K562 (cell line): Measurements from ENCODE around the gene CCDC136. TPM values are rescaled to one million over a fixed set of nuclear protein-coding genes. Genes with fewer than 3 reads are reported as not detected.

Experiments
- BACH1 ChIP-seq: fragments of 200-800 bp; sonication (Bioruptor generic); IDR thresholded peaks from 2 replicates; pipeline ENCODE4 v1.6.1; 2016; ENCODE audit warnings: missing genetic modification characterization, missing compliant biosample characterization
- HOMEZ ChIP-seq: fragments of 250-450 bp; sonication (Bioruptor Pico); IDR thresholded peaks from 2 replicates; pipeline ENCODE4 v1.4.0; 2020; ENCODE audit warnings: mild to moderate bottlenecking, moderate library complexity
- MBD1 ChIP-seq: fragments of 250-450 bp; sonication (Bioruptor Pico); IDR thresholded peaks from 2 replicates; pipeline ENCODE4 v1.8.0; 2022; ENCODE audit warnings: inconsistent platforms
- NCOR1 ChIP-seq: fragments of 450-650 bp; IDR thresholded peaks from 2 replicates; pipeline ENCODE4 v1.6.1; 2016; ENCODE audit warnings: mild to moderate bottlenecking, moderate library complexity
- RREB1 ChIP-seq: fragments of 250-450 bp; sonication (Bioruptor Pico); IDR thresholded peaks from 2 replicates; pipeline ENCODE4 v1.4.0; 2020
- SMARCA5 ChIP-seq: fragments of 450-650 bp; IDR thresholded peaks from 2 replicates; pipeline ENCODE4 v1.6.1; 2016
- SUPT5H ChIP-seq: fragments of 450-650 bp; IDR thresholded peaks from 2 replicates; pipeline ENCODE4 v1.6.1; 2016
- TCF3 ChIP-seq: sonication (generic); formaldehyde crosslinking; IDR thresholded peaks from 2 replicates; pipeline ENCODE4 v1.4.0; 2020; ENCODE audit warnings: mild to moderate bottlenecking, missing genetic modification reagents
- ZNF124 ChIP-seq: sonication (generic); formaldehyde crosslinking; IDR thresholded peaks from 2 replicates; pipeline ENCODE4 v1.8.1; 2022; ENCODE audit warnings: missing genetic modification reagents
- ZNF311 ChIP-seq: fragments of 250-450 bp; sonication (Bioruptor Pico); IDR thresholded peaks from 2 replicates; pipeline ENCODE4 v1.4.0; 2020; ENCODE audit warnings: mild to moderate bottlenecking, moderate library complexity
- ZNF431 ChIP-seq: sonication (generic); formaldehyde crosslinking; IDR thresholded peaks from 2 replicates; pipeline ENCODE4 v1.8.0; 2022; ENCODE audit warnings: mild to moderate bottlenecking, missing genetic modification reagents
- polyA plus RNA-seq, 8 experiments: library from polyadenylated mRNA; depleted of rRNA in 4 of 8; stranded (reverse) in 5 of 8; unstranded in 3 of 8; fragments of >200 nt; fragmentation: Nextera tagmentation in 2 of 8; fragmentation: Illumina TruSeq in 1 of 8; extraction: Ambion mirVana in 2 of 8; extraction: Trizol in 1 of 8; gene quantifications; 2 replicates each; pipeline versions ENCODE4 v1.2.1 to v1.2.3, GENCODE V29; 2011 to 2014; ENCODE audit warnings: inconsistent platforms in 1 of 8, missing spikeins in 1 of 8
- total RNA-seq, 7 experiments: library from RNA; depleted of rRNA in 6 of 7; stranded (reverse); fragments of >200 nt in 6 of 7; fragmentation: Illumina TruSeq in 2 of 7; extraction: Trizol in 2 of 7; gene quantifications; 2 replicates each; pipeline versions ENCODE4 v1.2.1 to v1.2.3, GENCODE V29; 2011 to 2021; ENCODE audit warnings: low replicate concordance in 1 of 7
- TF ChIP-seq, protein P1 (sequence below): sonication (generic); formaldehyde crosslinking; IDR thresholded peaks from 2 replicates; pipeline ENCODE4 v1.8.0; 2023; ENCODE audit warnings: missing genetic modification reagents, mild to moderate bottlenecking, borderline replicate concordance

The CCDC136 gene
- total and polyA plus RNA-seq, 9 of the 15 experiments (the other 6 are each of a cell fraction or from before 2014, with no cell fraction given) = 2.4 to 40.8 (median 26.5) TPM

GRCh38 chr7:128783143-128783861, 8.5 kb upstream of the CCDC136 start (continued):
- peak; percentile 97 for TF ChIP-seq RREB1 (CRISPR knock-in tag)
- no peak for TF ChIP-seq HOMEZ (CRISPR knock-in tag)
- no peak; the same call in 1 of the 2 replicates for TF ChIP-seq NCOR1
- TF ChIP-seq ZNF431 (CRISPR knock-in tag) = peak; percentile 86
- TF ChIP-seq BACH1 (tag) = no peak
- no peak for TF ChIP-seq MBD1 (CRISPR knock-in tag)
- TF ChIP-seq ZNF311 (CRISPR knock-in tag) = no peak
- no peak for TF ChIP-seq SUPT5H
- no peak for TF ChIP-seq SMARCA5
- TF ChIP-seq ZNF124 (CRISPR knock-in tag) = no peak
- TF ChIP-seq TCF3 (CRISPR knock-in tag) = peak; percentile 74
- TF ChIP-seq, protein P1, sequence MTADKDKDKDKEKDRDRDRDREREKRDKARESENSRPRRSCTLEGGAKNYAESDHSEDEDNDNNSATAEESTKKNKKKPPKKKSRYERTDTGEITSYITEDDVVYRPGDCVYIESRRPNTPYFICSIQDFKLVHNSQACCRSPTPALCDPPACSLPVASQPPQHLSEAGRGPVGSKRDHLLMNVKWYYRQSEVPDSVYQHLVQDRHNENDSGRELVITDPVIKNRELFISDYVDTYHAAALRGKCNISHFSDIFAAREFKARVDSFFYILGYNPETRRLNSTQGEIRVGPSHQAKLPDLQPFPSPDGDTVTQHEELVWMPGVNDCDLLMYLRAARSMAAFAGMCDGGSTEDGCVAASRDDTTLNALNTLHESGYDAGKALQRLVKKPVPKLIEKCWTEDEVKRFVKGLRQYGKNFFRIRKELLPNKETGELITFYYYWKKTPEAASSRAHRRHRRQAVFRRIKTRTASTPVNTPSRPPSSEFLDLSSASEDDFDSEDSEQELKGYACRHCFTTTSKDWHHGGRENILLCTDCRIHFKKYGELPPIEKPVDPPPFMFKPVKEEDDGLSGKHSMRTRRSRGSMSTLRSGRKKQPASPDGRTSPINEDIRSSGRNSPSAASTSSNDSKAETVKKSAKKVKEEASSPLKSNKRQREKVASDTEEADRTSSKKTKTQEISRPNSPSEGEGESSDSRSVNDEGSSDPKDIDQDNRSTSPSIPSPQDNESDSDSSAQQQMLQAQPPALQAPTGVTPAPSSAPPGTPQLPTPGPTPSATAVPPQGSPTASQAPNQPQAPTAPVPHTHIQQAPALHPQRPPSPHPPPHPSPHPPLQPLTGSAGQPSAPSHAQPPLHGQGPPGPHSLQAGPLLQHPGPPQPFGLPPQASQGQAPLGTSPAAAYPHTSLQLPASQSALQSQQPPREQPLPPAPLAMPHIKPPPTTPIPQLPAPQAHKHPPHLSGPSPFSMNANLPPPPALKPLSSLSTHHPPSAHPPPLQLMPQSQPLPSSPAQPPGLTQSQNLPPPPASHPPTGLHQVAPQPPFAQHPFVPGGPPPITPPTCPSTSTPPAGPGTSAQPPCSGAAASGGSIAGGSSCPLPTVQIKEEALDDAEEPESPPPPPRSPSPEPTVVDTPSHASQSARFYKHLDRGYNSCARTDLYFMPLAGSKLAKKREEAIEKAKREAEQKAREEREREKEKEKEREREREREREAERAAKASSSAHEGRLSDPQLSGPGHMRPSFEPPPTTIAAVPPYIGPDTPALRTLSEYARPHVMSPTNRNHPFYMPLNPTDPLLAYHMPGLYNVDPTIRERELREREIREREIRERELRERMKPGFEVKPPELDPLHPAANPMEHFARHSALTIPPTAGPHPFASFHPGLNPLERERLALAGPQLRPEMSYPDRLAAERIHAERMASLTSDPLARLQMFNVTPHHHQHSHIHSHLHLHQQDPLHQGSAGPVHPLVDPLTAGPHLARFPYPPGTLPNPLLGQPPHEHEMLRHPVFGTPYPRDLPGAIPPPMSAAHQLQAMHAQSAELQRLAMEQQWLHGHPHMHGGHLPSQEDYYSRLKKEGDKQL (CRISPR knock-in tag) = no peak
